Endothelial cell of hepatic sinusoid (primary cell): ENCODE results near the gene EXOSC7.

Source experiments
- in situ Hi-C: cut with HindIII; loops from 2 replicates; pipeline ENCODE4 v1.10.0; 2017; ENCODE audit warnings: low sequenced_read_pairs

EXOSC7 gene

GRCh38 chr3:44991326-44991725 lies 15.3 kb downstream of the EXOSC7 start:
- in situ Hi-C loops: no loop called here

DNA sequence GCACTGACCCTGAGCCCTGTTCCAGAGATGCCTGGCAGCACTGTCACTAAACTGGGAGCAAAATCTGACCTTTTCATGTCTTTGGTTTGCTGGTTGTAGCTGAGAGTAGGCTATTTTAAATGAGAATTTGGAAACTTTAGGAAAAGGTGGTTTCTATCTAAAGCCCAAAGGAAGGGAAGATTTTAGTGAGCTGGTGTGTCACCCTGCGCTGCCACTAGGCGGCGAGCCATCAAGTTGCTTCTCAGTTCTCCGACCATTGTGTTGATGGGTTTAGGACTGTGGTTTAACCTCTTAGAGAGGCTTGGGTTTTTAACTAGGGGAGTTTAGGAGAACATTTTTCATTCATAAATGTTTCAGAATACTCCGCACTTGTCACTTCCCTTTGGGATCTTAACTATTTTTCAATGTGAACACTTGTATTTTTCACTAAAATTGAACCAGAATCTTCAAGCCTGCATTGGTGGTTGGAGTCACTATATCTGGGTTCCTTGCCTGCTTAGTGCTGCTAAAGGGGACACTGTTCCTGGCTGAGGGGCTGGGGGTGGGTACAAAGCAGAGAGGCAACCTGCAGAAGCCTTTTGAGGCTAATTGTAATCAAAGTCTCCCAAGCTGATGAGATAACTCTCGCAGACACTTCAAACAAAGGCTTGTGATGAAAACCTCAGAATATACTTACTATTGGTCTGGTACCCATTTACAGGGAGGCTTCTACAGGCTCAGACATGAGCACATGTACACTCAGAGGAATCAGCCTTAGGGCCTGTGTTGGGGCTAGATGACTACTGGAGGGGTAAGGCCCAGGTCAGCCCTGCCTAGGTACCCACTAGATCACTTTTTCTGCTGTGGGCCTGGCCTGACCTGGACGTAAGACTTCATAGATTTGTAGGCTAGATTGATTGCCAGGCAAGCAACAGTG lies 16.8 kb downstream of the EXOSC7 start:
- in situ Hi-C loops: no loop called here

- in situ Hi-C loops: no loop called here
Measured at GRCh38 chr3:44993471-44994205, 17.6 kb downstream of the EXOSC7 start.

- in situ Hi-C loops: no loop called here
Measured at GRCh38 chr3:44995142-44995770, 19.2 kb downstream of the EXOSC7 start.

GRCh38 chr3:44996556-44996969 lies 20.5 kb downstream of the EXOSC7 start:
- in situ Hi-C loops: no loop called here

GRCh38 chr3:44999782-45000181 lies 23.7 kb downstream of the EXOSC7 start:
- in situ Hi-C loops: no loop called here

- in situ Hi-C loops: no loop called here
Measured at GRCh38 chr3:45000823-45001222, 24.8 kb downstream of the EXOSC7 start.

DNA sequence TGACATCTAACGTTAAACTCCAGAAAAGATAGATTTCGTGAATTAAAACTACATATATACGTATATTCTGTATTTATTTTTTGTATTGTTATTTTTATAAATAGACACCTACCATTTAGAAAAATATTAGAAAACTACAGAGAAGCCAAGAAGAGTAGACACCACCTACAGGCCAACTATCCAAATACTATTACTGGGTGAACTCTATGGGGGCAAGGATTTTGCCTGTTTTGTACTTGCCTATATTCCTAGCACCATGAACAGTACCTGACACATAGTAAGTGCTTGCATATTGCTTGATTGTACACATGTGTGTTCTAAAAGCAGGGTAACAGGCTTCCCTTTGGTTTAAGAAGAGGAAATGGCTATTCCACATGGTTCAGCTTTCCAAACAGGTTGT lies 25.7 kb downstream of the EXOSC7 start:
- in situ Hi-C loops: no loop called here

GRCh38 chr3:45002139-45002660 lies 26.2 kb downstream of the EXOSC7 start:
- in situ Hi-C loops: no loop called here

DNA sequence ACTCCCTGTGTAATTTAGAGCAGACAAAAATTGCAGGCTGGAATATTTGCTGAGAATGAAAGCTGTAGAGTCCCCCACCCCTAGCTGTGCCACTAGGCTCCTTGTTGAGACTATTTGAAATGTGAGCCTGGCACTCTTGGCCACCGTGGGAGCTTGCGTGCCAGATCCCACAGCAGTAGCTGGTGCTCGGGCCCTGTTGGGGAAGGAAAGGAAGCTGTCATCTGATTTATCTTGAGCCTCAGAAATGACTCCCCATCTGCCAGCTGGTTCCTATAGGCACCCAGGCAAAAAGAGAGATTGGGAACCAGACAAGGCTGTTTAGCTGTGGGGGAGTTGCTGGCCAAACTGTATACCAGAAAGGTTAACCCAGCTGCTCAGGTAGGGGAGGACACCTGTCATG lies 26.7 kb downstream of the EXOSC7 start:
- in situ Hi-C loops: no loop called here

DNA sequence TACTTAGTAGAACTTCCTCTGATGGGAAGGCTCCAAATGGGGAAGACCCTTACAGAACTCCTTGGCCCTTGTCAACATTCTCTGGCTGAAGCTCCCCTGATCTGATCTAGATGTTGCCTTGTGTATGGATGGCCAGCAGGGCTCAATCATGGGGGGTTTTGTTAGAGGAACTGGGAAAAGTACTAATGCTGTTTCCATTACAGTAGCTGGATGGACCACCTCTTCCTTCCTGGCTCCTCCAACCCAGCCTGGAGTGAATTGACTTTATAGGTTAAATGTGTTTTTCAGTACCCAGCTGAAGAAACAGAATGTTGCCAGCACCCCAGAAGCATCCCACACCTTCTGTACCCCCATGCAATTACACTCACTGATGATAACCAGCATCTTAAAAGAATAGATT lies 27.4 kb downstream of the EXOSC7 start:
- in situ Hi-C loops: no loop called here

DNA sequence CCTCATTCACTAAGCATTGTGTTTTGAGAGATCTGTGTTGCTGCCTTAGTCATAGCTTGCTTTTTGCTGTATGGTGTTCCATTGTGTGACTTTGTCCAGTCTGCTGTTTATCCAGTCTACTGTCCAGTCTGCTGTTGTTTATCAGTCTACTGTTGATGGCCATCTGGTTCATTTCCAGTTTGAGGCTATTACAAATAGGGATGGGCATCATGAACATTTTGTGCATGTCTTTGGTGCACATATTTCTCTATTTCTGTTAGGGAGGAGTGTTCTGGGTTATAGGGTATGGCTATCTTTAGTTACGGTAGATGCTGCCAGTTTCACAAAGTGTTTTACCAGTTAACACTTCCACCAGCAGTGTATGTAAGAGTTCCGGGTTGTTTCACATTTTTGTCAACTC lies 27.8 kb downstream of the EXOSC7 start:
- in situ Hi-C loops: no loop called here

DNA sequence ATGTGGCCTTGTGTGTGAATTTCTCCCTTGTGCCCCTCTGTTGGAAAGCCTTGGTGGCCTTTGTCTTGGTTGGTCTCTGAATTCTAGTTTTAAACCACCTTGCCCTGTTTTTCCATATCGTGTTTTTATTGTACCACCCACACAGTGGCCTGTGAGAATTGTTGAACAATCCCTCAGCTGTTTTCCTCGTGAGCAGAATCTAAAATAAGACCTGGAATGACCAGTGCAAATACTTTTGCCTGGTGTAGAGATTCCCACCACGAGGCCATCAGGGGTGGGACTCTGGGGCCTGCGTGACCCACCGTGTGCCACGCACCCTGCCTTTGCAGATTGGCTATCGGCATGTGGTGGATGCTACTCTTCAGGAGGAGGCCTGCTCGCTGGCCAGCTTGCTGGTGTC lies 31.0 kb downstream of the EXOSC7 start:
- in situ Hi-C loops: no loop called here

GRCh38 chr3:45008117-45008516 lies 32.1 kb downstream of the EXOSC7 start:
- in situ Hi-C loops: no loop called here

DNA sequence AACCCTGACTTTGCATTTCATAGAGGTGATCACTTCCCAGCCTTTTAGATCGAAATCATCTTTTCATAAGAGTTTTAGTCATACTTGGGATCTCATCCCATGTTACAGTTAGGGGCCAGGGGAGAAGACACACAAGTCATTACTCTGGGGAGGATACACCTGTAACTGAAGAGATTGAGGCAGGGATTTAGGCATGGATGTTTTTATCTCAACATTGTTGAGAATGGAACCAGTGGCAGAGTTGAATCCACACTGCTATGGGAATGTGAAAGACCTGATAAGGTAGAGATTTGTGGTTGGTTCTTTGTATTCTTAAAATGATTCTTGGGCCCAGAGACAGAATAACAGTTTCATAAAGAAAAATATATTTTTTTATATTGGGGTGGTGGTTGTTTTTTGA lies 33.8 kb downstream of the EXOSC7 start:
- in situ Hi-C loops: no loop called here

DNA sequence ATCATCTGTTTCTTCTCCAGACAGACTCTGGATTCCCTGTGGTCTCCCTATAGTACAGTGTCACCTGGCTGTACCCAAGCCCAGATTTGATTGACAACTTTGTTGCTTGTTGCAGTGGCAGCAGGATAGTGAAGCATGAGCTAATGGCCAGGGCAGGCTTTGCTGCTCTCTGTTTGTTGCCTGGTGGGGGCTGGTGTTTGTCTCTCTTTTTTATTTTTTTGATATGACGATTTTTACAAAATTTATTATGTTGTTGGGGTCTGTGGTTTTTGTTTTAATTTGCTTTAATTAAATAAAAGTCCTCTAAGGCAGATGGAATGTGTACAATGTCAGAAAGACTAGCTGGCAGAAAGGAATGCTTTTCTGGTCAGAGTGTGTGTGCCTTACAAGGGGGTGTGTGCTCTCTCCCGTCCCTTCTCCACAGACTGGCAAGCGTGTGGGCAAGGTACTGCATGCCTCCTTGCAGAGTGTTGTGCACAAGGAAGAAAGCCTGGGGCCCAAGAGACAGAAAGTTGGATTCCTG lies 34.8 kb downstream of the EXOSC7 start:
- in situ Hi-C loops: no loop called here

DNA sequence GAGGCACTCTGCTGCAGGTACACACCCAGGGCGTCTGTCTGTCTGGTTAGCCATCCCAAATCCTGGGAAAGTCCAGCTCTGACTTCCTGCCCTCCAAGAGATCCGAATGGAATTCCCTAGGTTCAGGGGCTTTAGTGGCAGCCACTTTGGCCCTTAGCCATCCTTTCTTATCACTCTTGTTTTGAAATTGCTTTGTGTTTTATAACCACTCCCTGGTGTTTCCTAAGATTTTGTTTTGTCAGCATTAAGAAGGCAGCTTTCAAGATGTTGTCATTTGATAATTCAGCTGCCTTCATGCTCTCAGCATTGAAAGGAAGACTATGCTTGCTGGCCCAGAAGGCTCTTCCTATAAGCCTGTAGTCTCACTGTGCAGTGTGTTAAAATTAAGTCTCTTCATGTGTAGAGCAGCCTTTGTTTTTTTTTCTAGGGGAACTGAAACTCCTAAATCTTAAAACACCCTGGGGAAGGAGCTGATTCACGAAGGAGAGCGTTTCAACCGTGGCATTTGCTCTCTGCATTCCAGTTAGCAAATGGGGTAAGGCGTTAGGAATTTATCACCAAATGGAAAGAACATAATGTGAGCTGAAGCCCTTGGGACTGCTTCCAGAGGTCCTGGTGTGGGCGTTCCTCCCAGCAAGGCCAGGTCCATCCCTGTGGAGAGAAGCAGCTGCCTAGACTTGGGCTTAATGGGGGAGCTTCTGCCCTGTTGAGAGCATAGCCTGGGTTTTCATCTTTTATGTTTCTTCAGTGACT lies 35.9 kb downstream of the EXOSC7 start:
- in situ Hi-C loops: no loop called here

GRCh38 chr3:45012577-45012976 lies 36.5 kb downstream of the EXOSC7 start:
- in situ Hi-C loops: no loop called here

DNA sequence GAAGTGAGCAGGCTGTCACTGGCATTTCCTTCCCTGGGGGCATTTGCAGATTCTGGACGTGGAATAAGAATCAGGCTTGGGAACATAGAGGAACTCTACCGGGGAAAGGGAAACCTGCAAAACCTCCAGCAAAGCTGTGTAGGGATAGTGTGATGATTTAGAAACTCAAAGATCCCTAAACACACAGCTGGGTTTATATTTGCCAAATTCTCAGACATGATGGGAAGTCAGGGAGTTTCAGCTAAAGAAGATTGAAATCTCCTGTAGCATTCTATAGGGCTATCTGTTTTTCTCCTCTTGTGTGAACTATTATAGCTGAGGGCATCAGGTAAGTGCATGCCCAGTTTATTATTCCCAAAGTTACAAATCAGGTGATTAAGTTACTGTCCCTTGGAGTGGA lies 40.9 kb downstream of the EXOSC7 start:
- in situ Hi-C loops: no loop called here

GRCh38 chr3:45017821-45018220 lies 41.8 kb downstream of the EXOSC7 start:
- in situ Hi-C loops: no loop called here
